Amygdala (tissue), 56 donors: Measurements from ENCODE around the gene NSUN7.
"Not testable (repeated sequence)": the region's sequence is repeated elsewhere in the genome, so short reads cannot be mapped to it uniquely, and the experiment has no call there.

Source experiments
- DNase-seq, 56 donors: peaks; one replicate each; lab custom pipeline; 2025; lab: John Stamatoyannopoulos, UW

Gene NSUN7

GRCh38 chr4:40749717-40750460, at the start of gene NSUN7:
TSS of gene NSUN7 (plus strand) at chr4:40749955. CDS start at chr4:40750694, 739 bp downstream.
- DNase-seq, result peak in 7 of 56 donors; percentile 2 to 26 (median 12)

GRCh38 chr4:40702137-40702799, 47.5 kb upstream of the NSUN7 start:
- DNase-seq, result no peak

GRCh38 chr4:40702800-40703151, 47.0 kb upstream of the NSUN7 start:
- no peak for DNase-seq

GRCh38 chr4:40704073-40704472, 45.7 kb upstream of the NSUN7 start:
- no peak for DNase-seq

GRCh38 chr4:40710484-40711254, 39.1 kb upstream of the NSUN7 start:
- DNase-seq, result no peak

GRCh38 chr4:40713001-40713400, 36.8 kb upstream of the NSUN7 start:
- DNase-seq, result not testable (repeated sequence)

GRCh38 chr4:40713798-40714197, 36.0 kb upstream of the NSUN7 start:
- DNase-seq, result no peak

GRCh38 chr4:40718586-40718985, 31.2 kb upstream of the NSUN7 start:
- no peak for DNase-seq

GRCh38 chr4:40719008-40719623, 30.6 kb upstream of the NSUN7 start:
- no peak for DNase-seq

GRCh38 chr4:40720351-40720750, 29.4 kb upstream of the NSUN7 start:
- no peak for DNase-seq

GRCh38 chr4:40720916-40721315, 28.8 kb upstream of the NSUN7 start:
- no peak for DNase-seq

GRCh38 chr4:40721730-40722171, 28.0 kb upstream of the NSUN7 start:
- no peak for DNase-seq

- DNase-seq, result peak in 1 of 56 donors; percentile 3
These were observed 27.1 kb upstream of the NSUN7 start for GRCh38 chr4:40722576-40723161.

GRCh38 chr4:40723728-40724127, 26.0 kb upstream of the NSUN7 start:
- DNase-seq, result no peak

- no peak for DNase-seq
These were observed 21.4 kb upstream of the NSUN7 start for GRCh38 chr4:40728333-40728732.

- DNase-seq, result no peak
These were observed 20.2 kb upstream of the NSUN7 start for GRCh38 chr4:40729555-40729954.

- DNase-seq, result no peak
These were observed 19.6 kb upstream of the NSUN7 start for GRCh38 chr4:40730091-40730679.

GRCh38 chr4:40731361-40731760, 18.4 kb upstream of the NSUN7 start:
- no peak for DNase-seq

GRCh38 chr4:40731792-40732245, 17.9 kb upstream of the NSUN7 start:
- DNase-seq, result peak in 5 of 56 donors; percentile 9 to 31 (median 17)

GRCh38 chr4:40733752-40734151, 16.0 kb upstream of the NSUN7 start:
- no peak for DNase-seq
